HCT116 (cell line): Measurements from ENCODE around the gene SP3.

Experiments
- EZH2phosphoT487 ChIP-seq: fragments of 200-600 bp; IDR thresholded peaks from 2 replicates; pipeline ENCODE4 v1.6.1; 2018; ENCODE audit warnings: antibody characterized with exemption, borderline replicate concordance
- POLR2A ChIP-seq: IDR thresholded peaks from 2 replicates; pipeline ENCODE4 v1.7.0; 2011; ENCODE audit warnings: borderline replicate concordance; ENCODE audit not compliant: insufficient read depth, insufficient read length; ENCODE audit errors: extremely low read depth
- SIN3A ChIP-seq: IDR thresholded peaks from 2 replicates; pipeline ENCODE4 v1.6.1; 2012; ENCODE audit warnings: low read depth
- TCF7L2 ChIP-seq: IDR thresholded peaks from 2 replicates; pipeline ENCODE4 v1.7.0; 2011; ENCODE audit warnings: borderline replicate concordance, inconsistent platforms; ENCODE audit not compliant: insufficient read depth, insufficient read length; ENCODE audit errors: extremely low read depth
- YY1 ChIP-seq: IDR thresholded peaks from 2 replicates; pipeline ENCODE4 v1.6.1; 2011; ENCODE audit warnings: low read length, low read depth, moderate library complexity, mild to moderate bottlenecking; ENCODE audit not compliant: insufficient replicate concordance; ENCODE audit errors: extremely low read depth

DNA sequence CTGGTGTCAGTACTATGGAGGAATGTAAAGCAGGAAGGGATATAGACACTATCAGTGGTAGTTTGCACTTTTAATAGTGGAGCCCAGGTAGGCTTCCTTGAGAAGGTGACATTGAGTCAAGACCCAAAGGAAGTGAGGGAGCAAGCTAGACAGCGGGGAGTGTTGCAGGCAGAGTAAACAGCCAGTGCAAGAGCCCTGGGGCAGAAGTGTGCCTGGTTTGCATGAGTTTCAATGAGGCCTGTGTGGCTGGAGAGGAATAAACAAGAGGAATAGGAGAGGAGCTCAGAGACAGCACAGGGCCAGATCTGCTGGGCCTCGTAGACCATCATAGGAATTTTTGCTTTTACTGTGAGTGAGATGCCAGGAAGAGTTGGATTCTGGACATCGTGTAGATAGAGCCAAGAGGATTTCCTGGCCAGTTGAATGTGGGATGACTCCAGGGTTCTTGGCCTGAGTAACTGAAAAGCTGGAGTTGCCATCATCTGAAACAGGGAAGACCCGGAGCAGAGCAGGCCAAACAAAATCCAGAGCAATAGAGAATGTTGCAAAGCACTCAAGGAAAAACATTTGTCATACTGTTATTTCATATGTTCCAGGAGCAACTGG, 102.5 kb downstream of the SP3 start:
- TF ChIP-seq EZH2phosphoT487, result no peak
- TF ChIP-seq TCF7L2, result no peak
- no peak for TF ChIP-seq POLR2A
- no peak for TF ChIP-seq SIN3A
- no peak for TF ChIP-seq YY1
